K562 (cell line): ENCODE measurements around the gene TGFB2. TPM values are rescaled to one million over a fixed set of nuclear protein-coding genes. Genes with fewer than 3 reads are reported as not detected.

Experiments
- ATAC-seq: fragments of 200-7000 bp; cut with Tn5 transposase; 3 replicates; pipeline ENCODE4 v1.9.1; 2020; ENCODE audit warnings: moderate library complexity
- BruUV-seq: library from RNA; stranded (reverse); fragments of 400-500 nt; replicated peaks from 2 replicates; lab custom pipeline; 2021; lab: Mats Ljungman, UMichigan
- CTCF ChIA-PET: fragments of 300-600 bp; formaldehyde crosslinking; extraction: SDS; loops from one replicate; lab custom pipeline; 2021; ENCODE audit warnings: low intra/inter-chr PET ratio; lab: Yijun Ruan, JAX
- POLR2A ChIA-PET: fragments of 300-600, 350-650 bp; sonication (Branson Sonifier 250); formaldehyde crosslinking; extraction: SDS; loops from one replicate; lab custom pipeline; 2021; ENCODE audit warnings: antibody characterized with exemption, inconsistent platforms; lab: Yijun Ruan, JAX
- DNase-seq, 4 experiments: peaks; one replicate each; pipeline versions ENCODE4 v3.0.0 to v3.0.0-alpha.2; 2011 to 2018; ENCODE audit warnings: low spot score in 3 of 4, mixed read lengths in 3 of 4; ENCODE audit errors: extremely low read depth in 1 of 4
- FAIRE-seq: peaks from 2 replicates; lab custom pipeline; 2011; peaks lifted over from hg19 to GRCh38; lab: Jason Lieb, UNC
- H2AFZ ChIP-seq: 2 replicates; pipeline ENCODE4 v1.6.0; 2011; ENCODE audit warnings: low read depth, low read length, control low read depth, inconsistent platforms
- H3K27ac ChIP-seq: fragments of 200-600 bp; 3 replicates; pipeline ENCODE4 v1.8.0; 2011; ENCODE audit warnings: low read depth, mild to moderate bottlenecking, control low read depth, inconsistent platforms, low read length, moderate library complexity, mixed read lengths; ENCODE audit errors: extremely low read depth
- H3K27me3 ChIP-seq, 2 experiments: fragments of 300-600 bp in 1 of 2; 2 replicates in 1 of 2; 3 replicates in 1 of 2; pipeline versions ENCODE4 v1.6.0 to v1.8.0; 2011; ENCODE audit warnings: inconsistent platforms in 2 of 2, low read length in 2 of 2, mild to moderate bottlenecking in 1 of 2, mixed read lengths in 1 of 2, moderate library complexity in 1 of 2; ENCODE audit not compliant: control insufficient read depth in 2 of 2, insufficient read depth in 2 of 2
- H3K36me3 ChIP-seq: fragments of 300-600 bp; 3 replicates; pipeline ENCODE4 v1.8.0; 2011; ENCODE audit warnings: mild to moderate bottlenecking, low read length, inconsistent platforms; ENCODE audit not compliant: control insufficient read depth, insufficient read depth
- H3K4me1 ChIP-seq, 2 experiments: fragments of 200-600 bp in 1 of 2; replicated peaks in 1 of 2; 2 replicates in 1 of 2; 3 replicates in 1 of 2; pipeline versions ENCODE4 v1.5.1 to v1.8.0; 2011; ENCODE audit warnings: inconsistent platforms in 2 of 2, low read length in 2 of 2, mild to moderate bottlenecking in 1 of 2, mixed read lengths in 1 of 2, moderate library complexity in 1 of 2; ENCODE audit not compliant: control insufficient read depth in 2 of 2, insufficient read depth in 2 of 2
- H3K4me2 ChIP-seq: 2 replicates; pipeline ENCODE4 v1.6.1; 2011; ENCODE audit warnings: low read length, control low read depth, inconsistent platforms, mixed read lengths; ENCODE audit not compliant: insufficient read depth
- H3K4me3 ChIP-seq: fragments of 200-600 bp; sonication (generic), shearing (Covaris generic); 2 replicates; pipeline ENCODE4 v1.5.1; 2016; ENCODE audit warnings: control low read depth, inconsistent platforms
- H3K79me2 ChIP-seq: fragments of 200-600 bp; 3 replicates; pipeline ENCODE4 v1.8.0; 2011; ENCODE audit warnings: low read length, inconsistent platforms; ENCODE audit not compliant: control insufficient read depth, insufficient read depth
- H3K9ac ChIP-seq, 2 experiments: 2 replicates each; pipeline versions ENCODE4 v1.6.0 to v1.6.1; 2011; ENCODE audit warnings: low read depth in 2 of 2, low read length in 2 of 2, control low read depth in 1 of 2, inconsistent platforms in 1 of 2, mild to moderate bottlenecking in 1 of 2, mixed read lengths in 1 of 2; ENCODE audit not compliant: insufficient read depth in 1 of 2
- H3K9me1 ChIP-seq: one replicate; pipeline ENCODE4 v1.6.0; 2011; ENCODE audit warnings: inconsistent platforms, mild to moderate bottlenecking, low read length, moderate library complexity; ENCODE audit not compliant: control insufficient read depth, insufficient read depth
- H3K9me3 ChIP-seq: replicated peaks from 2 replicates; pipeline ENCODE4 v1.5.1; 2011; ENCODE audit warnings: low read depth, low read length, inconsistent platforms; ENCODE audit not compliant: control insufficient read depth, insufficient read depth
- H4K20me1 ChIP-seq: replicated peaks from 2 replicates; pipeline ENCODE4 v1.6.1; 2011; ENCODE audit warnings: low read length, inconsistent platforms, mixed read lengths; ENCODE audit not compliant: control insufficient read depth, insufficient read depth
- CHD1 ChIP-seq: fragments of 200-600 bp; sonication (generic); IDR thresholded peaks from one replicate; pipeline ENCODE4 v1.6.1; 2012; ENCODE audit warnings: mild to moderate bottlenecking, moderate library complexity, low read length, inconsistent platforms
- JUND ChIP-seq, 2 experiments: IDR thresholded peaks; 2 replicates in 1 of 2; 3 replicates in 1 of 2; pipeline ENCODE4 v1.6.1; 2011; ENCODE audit warnings: borderline replicate concordance in 2 of 2, low read depth in 2 of 2, low read length in 2 of 2, improper control_type of control experiment in 1 of 2, missing biosample characterization in 1 of 2, missing genetic modification characterization in 1 of 2, missing genetic modification reagents in 1 of 2
- MECOM ChIP-seq: fragments of 250-450 bp; sonication (Bioruptor Pico); IDR thresholded peaks from 2 replicates; pipeline ENCODE4 v1.8.0; 2022; ENCODE audit warnings: inconsistent platforms
- SIN3B ChIP-seq: fragments of 450-650 bp; IDR thresholded peaks from 2 replicates; pipeline ENCODE4 v1.6.1; 2017; ENCODE audit warnings: low read depth, mild to moderate bottlenecking, moderate library complexity
- SRSF1 ChIP-seq: fragments of 200-400 bp; formaldehyde crosslinking; IDR thresholded peaks from 2 replicates; pipeline ENCODE4 v1.6.1; 2017; ENCODE audit warnings: mild to moderate bottlenecking, low read depth, low read length, moderate library complexity
- ZBTB7A ChIP-seq: IDR thresholded peaks from 2 replicates; pipeline ENCODE4 v1.6.1; 2011; ENCODE audit warnings: low read depth, mild to moderate bottlenecking, low read length, moderate library complexity, borderline replicate concordance; ENCODE audit not compliant: control insufficient read depth
- ZC3H4 ChIP-seq: sonication (generic); formaldehyde crosslinking; IDR thresholded peaks from 2 replicates; pipeline ENCODE4 v1.9.0; 2021; ENCODE audit warnings: missing genetic modification reagents, borderline replicate concordance
- ZNF354B ChIP-seq: fragments of 250-450 bp; sonication (Bioruptor Pico); IDR thresholded peaks from 2 replicates; pipeline ENCODE4 v1.4.0; 2020
- ZNF586 ChIP-seq: fragments of 450-650 bp; formaldehyde crosslinking; conservative IDR thresholded peaks from 2 replicates; pipeline ENCODE4 v1.4.0; 2020; ENCODE audit warnings: mild to moderate bottlenecking, moderate library complexity
- WGBS: fragments of 100-300 bp; shearing (Covaris generic); methylation state at CpG from one replicate; pipeline ENCODE4 v1.1.6; 2016; ENCODE audit warnings: low coverage, mixed read lengths; ENCODE audit not compliant: insufficient coverage; ENCODE audit errors: missing lambda C conversion rate; 5-methylcytosine and 5-hydroxymethylcytosine counted together
- in situ Hi-C: fragments of 300-500 bp; cut with MboI; formaldehyde crosslinking; loops from 4 replicates; pipeline ENCODE4 v1.15.0; 2018; ENCODE audit warnings: inconsistent platforms, mixed read lengths
- intact Hi-C: fragments of 100-400 bp; cut with micrococcal nuclease; formaldehyde crosslinking; loops from 2 replicates; pipeline ENCODE4 v1.14.2; 2022
- polyA plus RNA-seq, 8 experiments: library from polyadenylated mRNA; depleted of rRNA in 4 of 8; stranded (reverse) in 5 of 8; unstranded in 3 of 8; fragments of >200 nt; fragmentation: Nextera tagmentation in 2 of 8; fragmentation: Illumina TruSeq in 1 of 8; extraction: Ambion mirVana in 2 of 8; extraction: Trizol in 1 of 8; gene quantifications; 2 replicates each; pipeline versions ENCODE4 v1.2.1 to v1.2.3, GENCODE V29; 2011 to 2014; ENCODE audit warnings: inconsistent platforms in 1 of 8, missing spikeins in 1 of 8
- total RNA-seq, 7 experiments: library from RNA; depleted of rRNA in 6 of 7; stranded (reverse); fragments of >200 nt in 6 of 7; fragmentation: Illumina TruSeq in 2 of 7; extraction: Trizol in 2 of 7; gene quantifications; 2 replicates each; pipeline versions ENCODE4 v1.2.1 to v1.2.3, GENCODE V29; 2011 to 2021; ENCODE audit warnings: low replicate concordance in 1 of 7

The TGFB2 gene
- total and polyA plus RNA-seq, 9 of the 15 experiments (the other 6 are each of a cell fraction or from before 2014, with no cell fraction given) = 0.03 to 0.41 (median 0.11) TPM; not detected in 3

DNA sequence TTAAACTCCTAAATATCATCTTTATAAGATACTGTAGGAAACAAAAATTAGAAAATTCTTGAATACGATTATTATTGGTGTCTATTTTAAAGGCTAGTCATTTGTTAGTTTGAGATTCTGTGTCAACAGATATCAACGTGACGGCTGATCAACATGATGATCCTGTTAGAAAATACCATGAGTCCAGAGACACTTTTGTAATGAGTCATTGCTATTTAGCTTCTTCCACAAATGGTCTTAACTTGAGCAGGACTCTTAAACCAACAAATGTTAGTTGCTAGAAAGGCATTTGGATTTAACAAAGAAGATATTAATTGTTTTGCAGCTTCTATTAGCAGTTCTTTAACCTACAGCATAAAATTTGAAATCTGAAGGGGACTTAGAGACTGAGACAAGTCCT is 131.2 kb downstream of the TGFB2 start:
- 0% methylated on average over 3 of the region's 3 CpGs for WGBS
- in situ Hi-C loops = no loop called here
- Histone ChIP-seq H3K27ac (no peak overlapping the region), H3K79me2 (no peaks in the 10 kb centered on the region), H3K9me3 (no peaks in the 10 kb centered on the region)
- intact Hi-C loops = no loop called here
- ATAC-seq = no peak
- TF ChIP-seq ZC3H4 (CRISPR knock-in tag) = no peak
- TF ChIP-seq CHD1 = no peak
- TF ChIP-seq SIN3B = no peak
- TF ChIP-seq ZNF354B (CRISPR knock-in tag) = no peak
- no peak for TF ChIP-seq ZNF586 (CRISPR knock-in tag)
- no peak for TF ChIP-seq JUND (IDR thresholded peaks at IDR 0.05; ENCODE audit: borderline replicate concordance, low read depth, low read length)
- TF ChIP-seq JUND (tag; IDR thresholded peaks at IDR 0.05; ENCODE audit: borderline replicate concordance, low read depth, low read length) = no peak
- no peak for TF ChIP-seq ZBTB7A
- TF ChIP-seq SRSF1 = no peak
- no peak for TF ChIP-seq MECOM
- TF ChIP-seq, all 486 proteins: peak for 0
- ChIA-PET CTCF (no interaction called here), POLR2A (interaction anchor here (1.2 kb wide), 1 partner anchor 21 kb away, joined by 4 read pairs; no protein-coding TSS in a partner anchor)
- no peak overlapping the region for H2AFZ ChIP-seq
- H3K4me1 ChIP-seq = no peaks in the 10 kb centered on the region
- no peaks in the 10 kb centered on the region for H3K27me3 ChIP-seq
- no peaks in the 10 kb centered on the region for H4K20me1 ChIP-seq
- no peak overlapping the region for H3K4me3 ChIP-seq
- BruUV-seq = no TSS peak
- no peak overlapping the region for H3K4me2 ChIP-seq
- no peak overlapping the region for H3K9ac ChIP-seq
- H3K9me1 ChIP-seq = no peaks in the 10 kb centered on the region
- no peak for DNase-seq
- FAIRE-seq = no peak
- no peaks in the 10 kb centered on the region for H3K36me3 ChIP-seq
